Stomach (tissue), 4 donors: ENCODE data around the gene OTX2.

Source experiments
- CTCF ChIP-seq, 7 experiments: fragments of 450-650 bp in 4 of 7; fragments of 200-600 bp in 3 of 7; sonication (generic) in 3 of 7; IDR thresholded peaks; one replicate each; pipeline ENCODE4 v1.5.1; 2016 to 2019; ENCODE audit warnings: antibody characterized with exemption in 7 of 7, control low read depth in 2 of 7, mild to moderate bottlenecking in 1 of 7
- EP300 ChIP-seq: sonication (generic); formaldehyde crosslinking; IDR thresholded peaks from one replicate; pipeline ENCODE4 v1.6.1; 2017; ENCODE audit warnings: antibody characterized with exemption
- POLR2A ChIP-seq, 4 donors: fragments of 450-650 bp; IDR thresholded peaks; one replicate each; pipeline ENCODE4 v1.6.1; 2016; ENCODE audit warnings: antibody characterized with exemption in 4 of 4, control low read depth in 2 of 4, mild to moderate bottlenecking in 1 of 4, moderate library complexity in 1 of 4
- POLR2AphosphoS5 ChIP-seq, 3 donors: sonication (generic); formaldehyde crosslinking; IDR thresholded peaks; one replicate each; pipeline ENCODE4 v1.6.1; 2016; ENCODE audit warnings: antibody characterized with exemption in 3 of 3

- no peak for TF ChIP-seq POLR2A (IDR thresholded peaks at IDR 0.05)
- TF ChIP-seq CTCF (IDR thresholded peaks at IDR 0.05): no peak
- TF ChIP-seq EP300: no peak
- no peak for TF ChIP-seq POLR2AphosphoS5 (IDR thresholded peaks at IDR 0.05)
Observed at GRCh38 chr14:56797569-56798446, 12.5 kb downstream of the OTX2 start.
